ENCODE data around the gene LAMB4.

- TF ChIP-seq CTCF (IDR thresholded peaks at IDR 0.05): no peak; the same call in 1 of the 2 replicates
- no peak for TF ChIP-seq REST (IDR thresholded peaks at IDR 0.05; ENCODE audit: low read depth, low read length)
- TF ChIP-seq USF2 (IDR thresholded peaks at IDR 0.05; ENCODE audit: borderline replicate concordance, low read depth, low read length): no peak
- TF ChIP-seq MXI1 (IDR thresholded peaks at IDR 0.05; ENCODE audit: low read depth, low read length): no peak
- no peak for TF ChIP-seq RFX5 (IDR thresholded peaks at IDR 0.05; ENCODE audit: low read length)
- TF ChIP-seq, protein P1, sequence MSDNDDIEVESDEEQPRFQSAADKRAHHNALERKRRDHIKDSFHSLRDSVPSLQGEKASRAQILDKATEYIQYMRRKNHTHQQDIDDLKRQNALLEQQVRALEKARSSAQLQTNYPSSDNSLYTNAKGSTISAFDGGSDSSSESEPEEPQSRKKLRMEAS (IDR thresholded peaks at IDR 0.05; ENCODE audit: low read depth): no peak
- TF ChIP-seq POLR2AphosphoS5 (IDR thresholded peaks at IDR 0.05; ENCODE audit: low read depth, low read length): no peak
- no peak for TF ChIP-seq SMC3 (IDR thresholded peaks at IDR 0.05; ENCODE audit: low read depth, low read length)
- no peak for TF ChIP-seq SIN3A (IDR thresholded peaks at IDR 0.05; ENCODE audit: borderline replicate concordance, low read depth, low read length)
- TF ChIP-seq GABPA (IDR thresholded peaks at IDR 0.05; ENCODE audit: low read depth): no peak
- TF ChIP-seq NFIC (IDR thresholded peaks at IDR 0.05; ENCODE audit: borderline replicate concordance): no peak
- no peak for TF ChIP-seq YY1 (IDR thresholded peaks at IDR 0.05; ENCODE audit: low read depth)
- TF ChIP-seq, protein P2, sequence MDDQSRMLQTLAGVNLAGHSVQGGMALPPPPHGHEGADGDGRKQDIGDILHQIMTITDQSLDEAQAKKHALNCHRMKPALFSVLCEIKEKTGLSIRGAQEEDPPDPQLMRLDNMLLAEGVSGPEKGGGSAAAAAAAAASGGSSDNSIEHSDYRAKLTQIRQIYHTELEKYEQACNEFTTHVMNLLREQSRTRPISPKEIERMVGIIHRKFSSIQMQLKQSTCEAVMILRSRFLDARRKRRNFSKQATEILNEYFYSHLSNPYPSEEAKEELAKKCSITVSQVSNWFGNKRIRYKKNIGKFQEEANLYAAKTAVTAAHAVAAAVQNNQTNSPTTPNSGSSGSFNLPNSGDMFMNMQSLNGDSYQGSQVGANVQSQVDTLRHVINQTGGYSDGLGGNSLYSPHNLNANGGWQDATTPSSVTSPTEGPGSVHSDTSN (IDR thresholded peaks at IDR 0.05): no peak
These were observed 34.8 kb upstream of the LAMB4 start for GRCh38 chr7:108164946-108165345.
